GM18909 (cell line): ENCODE data around the gene PRKG1.
A peak's percentile ranks its signal among the peaks of the same experiment; 100 is the strongest.
"Not testable (repeated sequence)": the region's sequence is repeated elsewhere in the genome, so short reads cannot be mapped to it uniquely, and the experiment has no call there.

Experiments used
- ATAC-seq: cut with Tn5 transposase; IDR thresholded peaks from one replicate; pipeline ENCODE4 v1.9.1; 2021; ENCODE audit warnings: mild to moderate bottlenecking; ENCODE audit not compliant: unreplicated experiment, poor library complexity

PRKG1 gene

GRCh38 chr10:51403521-51403920 lies 329.2 kb downstream of the PRKG1 start:
- ATAC-seq = no peak

GRCh38 chr10:51405580-51406351 lies 331.5 kb downstream of the PRKG1 start:
- no peak for ATAC-seq

GRCh38 chr10:51406581-51406980 lies 332.3 kb downstream of the PRKG1 start:
- ATAC-seq = no peak

GRCh38 chr10:51416494-51416893 lies 342.2 kb downstream of the PRKG1 start:
- no peak for ATAC-seq

- ATAC-seq = no peak
Measured at GRCh38 chr10:51419196-51420093, 345.2 kb downstream of the PRKG1 start.

GRCh38 chr10:51421853-51422252 lies 347.6 kb downstream of the PRKG1 start:
- ATAC-seq = no peak

DNA sequence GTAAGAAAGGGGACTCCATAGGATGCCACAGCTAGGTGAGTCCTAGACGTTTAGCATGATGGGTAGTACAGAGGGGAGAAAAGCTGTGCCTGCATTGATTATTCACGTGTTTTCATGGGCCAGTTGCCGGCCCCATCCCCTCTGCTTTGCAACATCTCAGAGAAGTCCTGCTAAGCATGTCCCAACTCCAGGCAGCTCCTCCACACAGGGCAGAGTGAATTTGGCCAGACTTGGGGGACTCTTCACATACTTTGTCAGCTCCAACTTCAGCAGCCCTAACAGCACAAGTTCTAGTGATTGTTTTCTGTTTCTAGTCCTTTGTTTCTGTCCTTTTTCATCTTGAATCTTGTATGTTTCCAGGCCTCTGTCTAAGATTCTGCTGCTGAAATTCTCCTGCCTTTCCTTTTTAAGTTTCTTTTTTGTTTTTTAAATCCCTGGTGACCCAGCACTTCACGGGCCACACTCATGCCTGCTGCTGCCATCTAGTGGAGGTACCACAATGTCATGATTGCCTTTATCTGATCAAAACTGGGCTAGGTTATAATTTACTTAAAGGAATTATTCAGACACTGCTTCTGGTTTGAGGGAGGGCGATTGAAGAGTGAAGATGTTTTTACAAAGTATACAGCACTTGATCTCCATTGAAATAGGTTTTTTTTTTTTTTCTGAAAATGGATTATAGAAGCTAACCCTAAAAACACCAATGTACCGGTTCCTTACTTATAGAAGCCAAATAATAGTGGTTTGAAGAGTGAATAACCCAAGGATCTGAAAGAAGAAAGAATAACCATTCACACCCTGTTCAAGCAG lies 348.2 kb downstream of the PRKG1 start:
- ATAC-seq = peak; percentile 82

DNA sequence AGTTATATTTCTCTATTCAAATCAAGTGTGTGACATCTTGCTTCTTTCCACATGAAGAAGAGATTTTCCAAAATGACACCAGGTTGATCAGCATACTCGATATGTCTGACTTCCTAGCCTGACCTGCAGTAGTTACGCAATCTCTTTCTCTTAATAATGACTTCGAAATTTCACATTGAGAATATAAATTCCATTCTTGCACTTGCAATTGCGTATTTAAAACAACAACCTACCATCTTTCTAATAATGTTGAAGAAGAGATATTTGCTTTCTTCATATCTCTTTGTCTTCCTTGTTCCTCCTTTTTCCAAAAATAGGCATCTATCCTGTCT lies 348.8 kb downstream of the PRKG1 start:
- no peak for ATAC-seq

DNA sequence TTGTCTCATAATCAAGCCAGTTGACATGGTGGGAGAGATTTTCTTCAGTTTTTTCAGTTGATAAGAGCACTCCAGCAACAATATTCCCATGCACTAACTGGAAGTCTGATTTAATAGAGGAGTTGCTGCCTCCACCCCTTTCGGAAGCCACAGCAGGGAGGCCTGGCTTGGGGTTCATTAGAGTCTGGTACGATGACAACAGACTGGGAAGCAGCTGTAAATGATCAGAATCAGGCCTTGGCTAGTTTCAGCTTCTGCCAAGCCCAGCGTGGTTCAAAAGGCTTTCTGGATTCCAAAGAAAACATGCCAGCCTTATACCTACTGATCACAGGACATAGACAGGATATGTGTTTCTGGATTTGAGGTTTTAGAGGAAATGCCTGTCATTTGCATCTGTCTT lies 351.1 kb downstream of the PRKG1 start:
- no peak for ATAC-seq

DNA sequence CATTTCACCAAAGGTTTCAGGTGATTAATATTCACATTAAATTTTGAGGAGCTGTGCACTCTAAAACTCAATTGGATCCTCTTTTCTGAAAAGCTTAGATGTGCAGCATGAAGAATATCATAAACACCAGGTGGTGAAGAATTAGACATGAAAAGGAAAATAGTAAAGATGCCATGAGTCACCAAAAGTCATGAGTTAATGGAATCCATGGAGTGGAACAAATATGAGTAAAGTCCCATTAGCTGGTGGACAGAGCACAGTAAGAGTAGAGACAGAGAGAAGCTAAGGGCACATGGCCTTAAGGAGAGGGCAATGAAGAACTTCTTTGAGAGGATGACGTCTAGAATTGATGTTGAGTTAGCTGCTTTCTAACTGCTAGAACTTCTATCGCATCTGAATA lies 353.5 kb downstream of the PRKG1 start:
- ATAC-seq = no peak

GRCh38 chr10:51430506-51430905 lies 356.2 kb downstream of the PRKG1 start:
- no peak for ATAC-seq

GRCh38 chr10:51433949-51434475 lies 359.7 kb downstream of the PRKG1 start:
- no peak for ATAC-seq

- ATAC-seq = no peak
Measured at GRCh38 chr10:51436805-51437204, 362.5 kb downstream of the PRKG1 start.

DNA sequence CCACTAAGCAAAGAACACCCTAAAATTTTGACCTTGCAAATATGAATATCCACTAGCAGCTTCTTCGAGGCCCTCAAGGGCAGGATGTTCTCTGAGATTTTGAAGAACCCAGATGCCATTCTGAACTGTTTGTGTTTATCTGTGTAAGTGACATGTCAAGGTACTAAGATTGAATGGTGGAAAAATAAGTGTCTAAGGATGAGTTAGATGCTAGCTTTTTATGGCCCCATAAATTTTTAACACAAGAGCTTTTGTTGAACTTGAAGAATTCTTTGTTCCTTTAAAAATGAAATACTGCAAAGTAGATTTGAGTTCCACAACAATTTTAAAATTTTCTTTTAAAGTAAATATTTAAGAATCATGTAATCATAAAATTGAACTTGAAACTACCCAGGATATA lies 365.4 kb downstream of the PRKG1 start:
- no peak for ATAC-seq

- ATAC-seq = no peak
Measured at GRCh38 chr10:51445588-51445987, 371.3 kb downstream of the PRKG1 start.

GRCh38 chr10:51447119-51447518 lies 372.8 kb downstream of the PRKG1 start:
- ATAC-seq = no peak

- ATAC-seq = not testable (repeated sequence)
Measured at GRCh38 chr10:51455762-51456161, 381.5 kb downstream of the PRKG1 start.

- no peak for ATAC-seq
Measured at GRCh38 chr10:51459476-51459875, 385.2 kb downstream of the PRKG1 start.

DNA sequence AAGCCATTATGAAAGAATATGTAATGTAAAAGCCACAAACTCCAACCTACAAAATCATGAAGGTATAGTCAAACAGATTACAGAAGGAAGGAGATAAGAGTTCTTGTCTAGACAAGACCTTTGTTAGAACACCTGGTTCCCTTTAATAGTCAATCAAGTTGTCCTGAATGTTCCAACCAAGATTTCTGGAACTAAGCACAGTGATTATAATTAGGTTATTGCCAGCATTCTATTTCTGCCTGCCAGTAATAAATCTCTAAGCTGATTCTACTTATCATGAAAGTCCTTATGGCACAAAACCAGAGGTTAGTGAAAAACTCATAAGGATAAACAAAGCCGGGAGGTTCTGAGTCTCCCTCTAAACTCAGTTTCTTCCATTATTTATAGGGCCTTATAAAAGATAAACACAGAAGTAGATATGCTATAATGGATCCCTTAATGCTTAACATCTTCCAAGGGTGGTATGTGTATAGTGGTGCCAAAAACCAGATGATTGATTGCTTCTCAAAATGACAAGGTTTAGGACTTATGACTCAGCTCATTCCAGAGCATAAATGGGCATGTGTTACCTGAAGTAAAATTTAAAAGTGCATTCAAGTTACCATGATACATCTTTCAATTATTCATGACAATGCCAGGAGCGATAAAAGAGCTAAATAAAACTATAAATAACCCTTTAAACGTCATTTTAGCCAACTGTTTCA lies 387.9 kb downstream of the PRKG1 start:
- no peak for ATAC-seq

DNA sequence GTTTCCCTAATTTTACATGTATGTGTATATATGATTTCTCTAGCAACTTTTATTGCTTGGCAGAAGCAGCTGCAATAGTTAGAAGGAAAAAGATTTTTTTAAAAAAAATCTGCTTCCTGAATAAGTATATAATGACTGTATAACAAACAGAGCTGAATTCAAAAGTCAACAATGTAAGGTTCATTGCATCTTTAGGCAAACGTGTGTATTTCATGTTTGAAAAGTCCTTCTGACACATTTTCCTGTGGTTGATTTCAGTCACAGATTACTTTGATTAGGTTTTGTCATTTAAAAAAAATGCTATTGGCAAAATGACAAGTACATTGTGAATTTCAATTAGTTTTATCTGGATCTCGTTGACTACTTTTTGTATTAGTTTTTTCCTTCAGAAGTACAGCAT lies 394.1 kb downstream of the PRKG1 start:
- no peak for ATAC-seq
